H9 (cell line): ENCODE data around the gene HCK. TPM values are rescaled to one million over a fixed set of nuclear protein-coding genes. Genes with fewer than 3 reads are reported as not detected.

Source experiments
- DNase-seq: peaks from one replicate; pipeline ENCODE4 v3.0.0-alpha.2; 2017
- H2AFZ ChIP-seq: one replicate; pipeline ENCODE4 v1.6.1; 2013; ENCODE audit warnings: mild to moderate bottlenecking, low read length, control low read depth, moderate library complexity
- H2AK5ac ChIP-seq: 2 replicates; pipeline ENCODE4 v1.6.1; 2013; ENCODE audit warnings: low read length, control low read depth, mixed read lengths; ENCODE audit not compliant: insufficient read length
- H2BK120ac ChIP-seq: one replicate; pipeline ENCODE4 v1.6.1; 2013; ENCODE audit warnings: low read depth, mild to moderate bottlenecking, low read length, control low read depth, inconsistent platforms; ENCODE audit not compliant: poor library complexity, severe bottlenecking
- H2BK12ac ChIP-seq: 2 replicates; pipeline ENCODE4 v1.6.1; 2013; ENCODE audit warnings: low read length, control low read depth, mixed read lengths, low read depth; ENCODE audit not compliant: insufficient read length
- H2BK15ac ChIP-seq: 2 replicates; pipeline ENCODE4 v1.6.1; 2013; ENCODE audit warnings: low read depth, low read length, control low read depth
- H2BK20ac ChIP-seq: one replicate; pipeline ENCODE4 v1.6.1; 2013; ENCODE audit warnings: low read depth, mild to moderate bottlenecking, low read length, control low read depth, inconsistent platforms; ENCODE audit not compliant: poor library complexity, severe bottlenecking
- H2BK5ac ChIP-seq: 2 replicates; pipeline ENCODE4 v1.6.1; 2013; ENCODE audit warnings: low read length, control low read depth, mixed read lengths; ENCODE audit not compliant: insufficient read length
- H3K14ac ChIP-seq: 2 replicates; pipeline ENCODE4 v1.6.1; 2013; ENCODE audit warnings: low read length, control low read depth; ENCODE audit not compliant: insufficient read depth
- H3K18ac ChIP-seq: 2 replicates; pipeline ENCODE4 v1.6.1; 2013; ENCODE audit warnings: low read depth, mild to moderate bottlenecking, mixed read lengths, low read length, control low read depth; ENCODE audit not compliant: insufficient read length
- H3K23ac ChIP-seq: 2 replicates; pipeline ENCODE4 v1.6.1; 2013; ENCODE audit warnings: low read length, control low read depth, mixed read lengths, low read depth; ENCODE audit not compliant: insufficient read length
- H3K23me2 ChIP-seq: 2 replicates; pipeline ENCODE4 v1.6.1; 2013; ENCODE audit warnings: low read depth, mild to moderate bottlenecking, mixed read lengths, low read length, control low read depth; ENCODE audit not compliant: insufficient read length, poor library complexity, severe bottlenecking
- H3K27ac ChIP-seq: 2 replicates; pipeline ENCODE4 v1.5.1; 2013; ENCODE audit warnings: low read length, control low read depth, mixed read lengths, low read depth; ENCODE audit not compliant: insufficient read length
- H3K27me3 ChIP-seq: 2 replicates; pipeline ENCODE4 v1.6.1; 2013; ENCODE audit warnings: low read length, control low read depth, inconsistent platforms; ENCODE audit not compliant: insufficient read depth
- H3K4ac ChIP-seq: 2 replicates; pipeline ENCODE4 v1.6.1; 2013; ENCODE audit warnings: low read depth, mild to moderate bottlenecking, control low read depth, inconsistent platforms, low read length, moderate library complexity
- H3K4me1 ChIP-seq: 2 replicates; pipeline ENCODE4 v1.6.1; 2013; ENCODE audit warnings: low read length, control low read depth, inconsistent platforms; ENCODE audit not compliant: insufficient read depth
- H3K4me2 ChIP-seq: 2 replicates; pipeline ENCODE4 v1.6.1; 2013; ENCODE audit warnings: low read length, control low read depth, mixed read lengths; ENCODE audit not compliant: insufficient read length, insufficient read depth
- H3K56ac ChIP-seq: 2 replicates; pipeline ENCODE4 v1.6.1; 2013; ENCODE audit warnings: low read depth, mild to moderate bottlenecking, mixed read lengths, low read length, control low read depth; ENCODE audit not compliant: insufficient read length
- H3K79me1 ChIP-seq: 2 replicates; pipeline ENCODE4 v1.6.1; 2013; ENCODE audit warnings: low read depth, mild to moderate bottlenecking, moderate library complexity, low read length, control low read depth, inconsistent platforms; ENCODE audit not compliant: insufficient read depth, poor library complexity, severe bottlenecking
- H3K79me2 ChIP-seq: 2 replicates; pipeline ENCODE4 v1.6.1; 2013; ENCODE audit warnings: low read length, control low read depth, inconsistent platforms; ENCODE audit not compliant: insufficient read depth
- H3K9ac ChIP-seq: 2 replicates; pipeline ENCODE4 v1.6.1; 2013; ENCODE audit warnings: low read length, control low read depth, mixed read lengths; ENCODE audit not compliant: insufficient read length; ENCODE audit errors: extremely low read depth
- H3K9me3 ChIP-seq: one replicate; pipeline ENCODE4 v1.6.1; 2013; ENCODE audit warnings: low read depth, low read length, inconsistent platforms; ENCODE audit not compliant: control insufficient read depth
- H3T11ph ChIP-seq: one replicate; pipeline ENCODE4 v1.6.1; 2013; ENCODE audit warnings: mild to moderate bottlenecking, low read length, control low read depth, inconsistent platforms
- H4K20me1 ChIP-seq: one replicate; pipeline ENCODE4 v1.6.1; 2013; ENCODE audit not compliant: control insufficient read depth, insufficient read length, insufficient read depth
- H4K5ac ChIP-seq: 2 replicates; pipeline ENCODE4 v1.6.1; 2013; ENCODE audit warnings: low read depth, mild to moderate bottlenecking, mixed read lengths, low read length, control low read depth; ENCODE audit not compliant: insufficient read length
- H4K8ac ChIP-seq: replicated peaks from 2 replicates; pipeline ENCODE4 v1.6.1; 2013; ENCODE audit warnings: low read length, control low read depth, mixed read lengths, low read depth; ENCODE audit not compliant: insufficient read length
- H4K91ac ChIP-seq: 2 replicates; pipeline ENCODE4 v1.6.1; 2013; ENCODE audit warnings: low read depth, mild to moderate bottlenecking, moderate library complexity, mixed read lengths, low read length, control low read depth; ENCODE audit not compliant: insufficient read length
- H3K27ac Mint-ChIP-seq, 3 experiments: 2 replicates in 2 of 3; 3 replicates in 1 of 3; pipeline ENCODE4 v1.8.0; 2020 to 2021; ENCODE audit warnings: mixed read lengths in 3 of 3, mild to moderate bottlenecking in 1 of 3, moderate library complexity in 1 of 3
- H3K27me3 Mint-ChIP-seq: 2 replicates; pipeline ENCODE4 v1.8.0; 2021; ENCODE audit warnings: low read depth, mild to moderate bottlenecking, moderate library complexity, mixed read lengths
- H3K36me3 Mint-ChIP-seq, 3 experiments: 2 replicates in 2 of 3; 3 replicates in 1 of 3; pipeline ENCODE4 v1.8.0; 2020 to 2021; ENCODE audit warnings: low read depth in 3 of 3, mixed read lengths in 3 of 3; ENCODE audit not compliant: insufficient read depth in 1 of 3
- H3K4me1 Mint-ChIP-seq, 2 experiments: 2 replicates each; pipeline ENCODE4 v1.8.0; 2020; ENCODE audit warnings: mixed read lengths in 2 of 2
- H3K4me3 Mint-ChIP-seq, 2 experiments: 2 replicates in 1 of 2; 3 replicates in 1 of 2; pipeline ENCODE4 v1.8.0; 2020 to 2021; ENCODE audit warnings: mild to moderate bottlenecking in 2 of 2, mixed read lengths in 2 of 2, moderate library complexity in 1 of 2
- H3K9me3 Mint-ChIP-seq, 2 experiments: 2 replicates in 1 of 2; 3 replicates in 1 of 2; pipeline ENCODE4 v1.8.0; 2020; ENCODE audit warnings: mild to moderate bottlenecking in 2 of 2, mixed read lengths in 2 of 2, moderate library complexity in 1 of 2
- WGBS: extraction: QIAGEN DNeasy Blood & Tissue Kit; methylation state at CpG from one replicate; pipeline ENCODE4 v1.1.7; 2013; ENCODE audit warnings: missing lambda C conversion rate, low lambda C conversion rate, mixed read lengths; ENCODE audit not compliant: insufficient read length; ENCODE audit errors: extremely low coverage; 5-methylcytosine and 5-hydroxymethylcytosine counted together
- total RNA-seq: library from RNA; stranded (reverse); gene quantifications from 2 replicates; pipeline ENCODE4 v1.2.1, GENCODE V29; 2021
- TF ChIP-seq, protein P1 (sequence below): fragments of 200-600 bp; sonication (generic); conservative IDR thresholded peaks from 3 replicates; pipeline ENCODE4 v1.8.0; 2021; ENCODE audit warnings: antibody characterized with exemption, mild to moderate bottlenecking

HCK gene
- total RNA-seq, 1 experiment from 2014 or later: 1.7 TPM

DNA sequence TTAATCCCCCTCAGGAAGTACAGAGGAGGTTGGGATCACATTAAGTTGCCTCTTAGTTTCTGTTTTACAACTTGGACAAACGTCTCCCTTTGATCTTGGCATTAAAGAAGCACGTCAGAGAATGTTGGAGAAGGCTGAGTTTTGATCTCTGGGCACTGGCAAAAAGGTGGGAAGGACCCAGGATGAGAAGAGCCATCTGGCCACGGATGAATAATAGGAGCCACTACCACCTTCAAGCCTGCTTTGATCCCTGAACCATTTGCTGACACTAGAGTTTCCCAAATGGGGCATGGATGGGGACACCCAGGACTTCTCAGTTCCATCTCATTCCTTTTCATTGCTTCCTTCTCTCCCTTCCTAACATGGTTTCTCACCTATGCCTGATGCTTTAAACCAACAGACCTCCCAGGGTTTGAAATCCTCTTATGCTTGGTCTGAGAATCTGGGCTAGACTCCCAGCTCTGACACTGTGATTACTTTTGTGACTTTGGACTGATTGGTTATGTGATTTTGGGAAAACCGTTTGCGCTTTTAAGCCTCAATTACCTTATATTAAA is 63.2 kb downstream of the HCK start:
- no peaks in the 10 kb centered on the region for H4K20me1 ChIP-seq
- no peak overlapping the region for H3K27ac Mint-ChIP-seq

More for the DNA sequence above, 63.2 kb downstream of the HCK start:
- Histone ChIP-seq H3K56ac (no peak overlapping the region), H4K8ac (no peak overlapping the region), H2BK120ac (no peak overlapping the region), H3K4me1 (0 out of 2 replicates have a peak, but pooled peaks cover 3% of the 10 kb centered on the region), H3K23me2 (peaks cover 3% of the 10 kb centered on the region), H3K9ac (no peak overlapping the region), H4K91ac (no peak overlapping the region), H3K4me2 (no peak overlapping the region), H2BK12ac (no peak overlapping the region), H3K27me3 (no peaks in the 10 kb centered on the region), H2BK5ac (no peak overlapping the region), H2BK15ac (no peak overlapping the region), H3K79me2 (peaks cover 11% of the 10 kb centered on the region; the same call in 1 of the 2 replicates), H3K9me3 (no peaks in the 10 kb centered on the region), H2AFZ (no peak overlapping the region), H3T11ph (no peak overlapping the region), H3K4ac (no peak overlapping the region), H3K79me1 (no peaks in the 10 kb centered on the region), H3K27ac (no peak overlapping the region), H4K5ac (no peak overlapping the region), H2AK5ac (no peak overlapping the region), H2BK20ac (no peak overlapping the region), H3K23ac (no peak overlapping the region), H3K14ac (no peak overlapping the region), H3K18ac (no peak overlapping the region)
- no peak for DNase-seq
- Mint-ChIP-seq H3K36me3 (peaks cover 0 to 10% (median 6%) of the 10 kb centered on the region in 3 experiments; a peak in 6 of 7 replicates), H3K4me1 (peaks cover 25 to 26% of the 10 kb centered on the region in 2 experiments), H3K27me3 (no peaks in the 10 kb centered on the region), H3K4me3 (no peak overlapping the region), H3K9me3 (no peaks in the 10 kb centered on the region)
- TF ChIP-seq, protein P1, sequence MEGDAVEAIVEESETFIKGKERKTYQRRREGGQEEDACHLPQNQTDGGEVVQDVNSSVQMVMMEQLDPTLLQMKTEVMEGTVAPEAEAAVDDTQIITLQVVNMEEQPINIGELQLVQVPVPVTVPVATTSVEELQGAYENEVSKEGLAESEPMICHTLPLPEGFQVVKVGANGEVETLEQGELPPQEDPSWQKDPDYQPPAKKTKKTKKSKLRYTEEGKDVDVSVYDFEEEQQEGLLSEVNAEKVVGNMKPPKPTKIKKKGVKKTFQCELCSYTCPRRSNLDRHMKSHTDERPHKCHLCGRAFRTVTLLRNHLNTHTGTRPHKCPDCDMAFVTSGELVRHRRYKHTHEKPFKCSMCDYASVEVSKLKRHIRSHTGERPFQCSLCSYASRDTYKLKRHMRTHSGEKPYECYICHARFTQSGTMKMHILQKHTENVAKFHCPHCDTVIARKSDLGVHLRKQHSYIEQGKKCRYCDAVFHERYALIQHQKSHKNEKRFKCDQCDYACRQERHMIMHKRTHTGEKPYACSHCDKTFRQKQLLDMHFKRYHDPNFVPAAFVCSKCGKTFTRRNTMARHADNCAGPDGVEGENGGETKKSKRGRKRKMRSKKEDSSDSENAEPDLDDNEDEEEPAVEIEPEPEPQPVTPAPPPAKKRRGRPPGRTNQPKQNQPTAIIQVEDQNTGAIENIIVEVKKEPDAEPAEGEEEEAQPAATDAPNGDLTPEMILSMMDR: no peak
- no CpG with 5 or more reads among the region's 5 CpGs for WGBS
